ENCODE data around the gene ARHGAP26.

DNA sequence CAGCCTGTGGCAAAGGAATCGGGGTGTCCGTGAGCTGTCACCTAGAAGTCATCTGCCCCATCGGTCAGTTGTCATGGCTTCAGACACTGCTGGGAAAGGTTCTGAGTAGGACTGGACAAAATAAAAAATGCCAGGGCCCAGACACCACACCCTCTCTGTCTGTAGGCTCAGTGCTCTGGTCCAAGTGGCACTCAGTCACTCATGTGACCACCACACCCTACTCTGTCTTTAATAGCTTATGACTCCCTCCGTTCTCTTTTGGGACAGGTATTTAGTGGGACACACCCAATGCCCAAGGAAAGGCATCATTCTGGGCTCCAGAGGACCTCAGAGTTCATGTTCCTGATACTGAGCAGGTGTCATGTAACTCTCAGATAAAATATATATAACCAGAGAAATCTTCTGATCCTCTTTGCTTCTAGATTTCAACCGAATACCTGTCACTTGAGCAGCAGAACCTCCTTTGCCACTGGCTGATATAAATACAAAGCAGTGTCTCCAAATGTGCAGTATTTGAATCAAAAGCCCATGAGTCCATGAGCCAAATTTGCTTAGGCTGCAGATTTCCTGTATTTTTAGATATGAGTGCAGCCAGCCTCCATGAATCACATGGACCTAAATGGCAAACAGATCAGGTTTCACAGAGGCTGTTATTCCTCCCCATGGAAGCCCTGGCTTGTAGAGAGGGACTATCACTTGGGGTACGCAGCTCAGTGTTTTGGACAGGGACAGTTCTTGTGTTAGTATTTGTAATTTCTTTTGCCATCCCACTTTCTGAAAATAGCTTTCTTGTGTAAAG lies 272.0 kb downstream of the ARHGAP26 start:
- TF ChIP-seq, protein P1, sequence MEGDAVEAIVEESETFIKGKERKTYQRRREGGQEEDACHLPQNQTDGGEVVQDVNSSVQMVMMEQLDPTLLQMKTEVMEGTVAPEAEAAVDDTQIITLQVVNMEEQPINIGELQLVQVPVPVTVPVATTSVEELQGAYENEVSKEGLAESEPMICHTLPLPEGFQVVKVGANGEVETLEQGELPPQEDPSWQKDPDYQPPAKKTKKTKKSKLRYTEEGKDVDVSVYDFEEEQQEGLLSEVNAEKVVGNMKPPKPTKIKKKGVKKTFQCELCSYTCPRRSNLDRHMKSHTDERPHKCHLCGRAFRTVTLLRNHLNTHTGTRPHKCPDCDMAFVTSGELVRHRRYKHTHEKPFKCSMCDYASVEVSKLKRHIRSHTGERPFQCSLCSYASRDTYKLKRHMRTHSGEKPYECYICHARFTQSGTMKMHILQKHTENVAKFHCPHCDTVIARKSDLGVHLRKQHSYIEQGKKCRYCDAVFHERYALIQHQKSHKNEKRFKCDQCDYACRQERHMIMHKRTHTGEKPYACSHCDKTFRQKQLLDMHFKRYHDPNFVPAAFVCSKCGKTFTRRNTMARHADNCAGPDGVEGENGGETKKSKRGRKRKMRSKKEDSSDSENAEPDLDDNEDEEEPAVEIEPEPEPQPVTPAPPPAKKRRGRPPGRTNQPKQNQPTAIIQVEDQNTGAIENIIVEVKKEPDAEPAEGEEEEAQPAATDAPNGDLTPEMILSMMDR (IDR thresholded peaks at IDR 0.05; ENCODE audit: low read length) = no peak
- TF ChIP-seq EZH2 (IDR thresholded peaks at IDR 0.05; ENCODE audit: borderline replicate concordance, low read length) = no peak
